Measurements from ENCODE around the gene AOAH. TPM values are rescaled to one million over a fixed set of nuclear protein-coding genes. Genes with fewer than 3 reads are reported as not detected.

AOAH gene
- total and polyA plus RNA-seq, 2 donors from 2014 or later, result 2.7 to 24.7 TPM

GRCh38 chr7:36764929-36765328 lies 40.6 kb upstream of the AOAH start:
- no peak overlapping the region for H3K27ac ChIP-seq (ENCODE audit: low read depth in 2 of 2, low read length in 2 of 2)
- intact Hi-C loops (cut with DNase I), result no loop called here
- no peaks in the 10 kb centered on the region for H3K36me3 ChIP-seq (ENCODE audit: control insufficient read depth in 2 of 3, insufficient read depth in 3 of 3, low read length in 3 of 3)
- no peaks in the 10 kb centered on the region for H3K9me3 ChIP-seq (ENCODE audit: control insufficient read depth in 2 of 3, insufficient read depth in 1 of 3, low read length in 3 of 3)
- no peak for TF ChIP-seq CTCF (IDR thresholded peaks at IDR 0.05; ENCODE audit: borderline replicate concordance, extremely low read depth, insufficient read depth)
- FAIRE-seq, result no peak
- DNase-seq, result no peak
- H3K27me3 ChIP-seq (ENCODE audit: control insufficient read depth, insufficient read depth, low read length), result no peaks in the 10 kb centered on the region
- no peak overlapping the region for H3K4me3 ChIP-seq (ENCODE audit: low read length in 3 of 3)
- H3K9ac ChIP-seq (ENCODE audit: low read length in 3 of 3), result no peak overlapping the region
- peaks cover 0 to 17% (median 3%) of the 10 kb centered on the region in 3 donors for H3K4me1 ChIP-seq (ENCODE audit: control insufficient read depth in 2 of 3, insufficient read depth in 2 of 3, low read depth in 1 of 3, low read length in 3 of 3)

GRCh38 chr7:36763132-36763816 lies 39.0 kb upstream of the AOAH start:
- Histone ChIP-seq H3K36me3 (ENCODE audit: control insufficient read depth in 2 of 3, insufficient read depth in 3 of 3, low read length in 3 of 3) (no peaks in the 10 kb centered on the region), H3K27me3 (ENCODE audit: control insufficient read depth, insufficient read depth, low read length) (no peaks in the 10 kb centered on the region), H3K9ac (ENCODE audit: low read length in 3 of 3) (no peak overlapping the region), H3K27ac (ENCODE audit: low read depth in 2 of 2, low read length in 2 of 2) (no peak overlapping the region), H3K4me1 (ENCODE audit: control insufficient read depth in 2 of 3, insufficient read depth in 2 of 3, low read depth in 1 of 3, low read length in 3 of 3) (peaks cover 0 to 17% (median 3%) of the 10 kb centered on the region in 3 donors), H3K9me3 (ENCODE audit: control insufficient read depth in 2 of 3, insufficient read depth in 1 of 3, low read length in 3 of 3) (no peaks in the 10 kb centered on the region), H3K4me3 (ENCODE audit: low read length in 3 of 3) (no peak overlapping the region)
- DNase-seq, result no peak
- no peak for TF ChIP-seq CTCF (IDR thresholded peaks at IDR 0.05; ENCODE audit: borderline replicate concordance, extremely low read depth, insufficient read depth)
- no peak for FAIRE-seq
- intact Hi-C loops (cut with DNase I), result no loop called here

- intact Hi-C loops (cut with DNase I), result no loop called here
- H3K4me3 ChIP-seq (ENCODE audit: low read length in 3 of 3), result no peak overlapping the region
- H3K27ac ChIP-seq (ENCODE audit: low read depth in 2 of 2, low read length in 2 of 2), result peak overlapping the region in 1 of 2 donors; percentile 59
- DNase-seq (no peak), FAIRE-seq (no peak)
- H3K27me3 ChIP-seq (ENCODE audit: control insufficient read depth, insufficient read depth, low read length), result no peaks in the 10 kb centered on the region
- no peak overlapping the region for H3K9ac ChIP-seq (ENCODE audit: low read length in 3 of 3)
- TF ChIP-seq CTCF (IDR thresholded peaks at IDR 0.05; ENCODE audit: borderline replicate concordance, extremely low read depth, insufficient read depth), result no peak
- peaks cover 0 to 17% (median 3%) of the 10 kb centered on the region in 3 donors for H3K4me1 ChIP-seq (ENCODE audit: control insufficient read depth in 2 of 3, insufficient read depth in 2 of 3, low read depth in 1 of 3, low read length in 3 of 3)
- no peaks in the 10 kb centered on the region for H3K36me3 ChIP-seq (ENCODE audit: control insufficient read depth in 2 of 3, insufficient read depth in 3 of 3, low read length in 3 of 3)
- H3K9me3 ChIP-seq (ENCODE audit: control insufficient read depth in 2 of 3, insufficient read depth in 1 of 3, low read length in 3 of 3), result no peaks in the 10 kb centered on the region
These were observed 38.1 kb upstream of the AOAH start for GRCh38 chr7:36762394-36762793.

All from kidney (tissue), 14 donors.